Panc1 (cell line): ENCODE results near the gene BUB3.

ENCODE experiments used
- POLR2AphosphoS5 ChIP-seq: IDR thresholded peaks from 2 replicates; pipeline ENCODE4 v1.6.1; 2012; ENCODE audit warnings: mild to moderate bottlenecking, low read depth, low read length, moderate library complexity
- TF ChIP-seq, protein P1 (sequence below): fragments of 450-650 bp; IDR thresholded peaks from 2 replicates; pipeline ENCODE4 v1.5.1; 2017; ENCODE audit warnings: mild to moderate bottlenecking
- TF ChIP-seq, protein P2 (sequence below), 2 experiments: IDR thresholded peaks; 2 replicates each; pipeline ENCODE4 v1.6.1; 2011 to 2012; ENCODE audit warnings: low read depth in 2 of 2, control low read depth in 1 of 2, low read length in 1 of 2, mild to moderate bottlenecking in 1 of 2, moderate library complexity in 1 of 2; ENCODE audit not compliant: insufficient read depth in 1 of 2

DNA sequence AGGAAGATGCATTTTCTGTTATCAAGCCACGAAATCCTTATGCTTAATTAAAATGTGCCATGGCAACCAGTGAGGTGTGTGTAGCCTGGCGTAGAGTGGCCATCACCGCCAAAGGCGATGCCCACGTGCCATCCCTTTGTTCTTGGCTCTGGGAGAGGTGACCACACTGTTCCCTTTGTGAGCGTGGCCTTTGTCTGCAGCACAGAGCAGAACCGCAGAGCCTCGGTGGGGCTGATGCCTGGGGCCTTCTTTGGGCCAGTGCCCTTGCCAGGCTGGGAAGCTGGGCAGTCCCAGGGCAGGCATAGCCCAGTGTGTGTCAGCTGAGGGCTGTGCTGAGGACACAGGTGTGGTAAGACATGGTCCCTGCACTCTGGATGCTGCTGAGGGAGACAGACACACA, 48.3 kb downstream of the BUB3 start:
- TF ChIP-seq, protein P1, sequence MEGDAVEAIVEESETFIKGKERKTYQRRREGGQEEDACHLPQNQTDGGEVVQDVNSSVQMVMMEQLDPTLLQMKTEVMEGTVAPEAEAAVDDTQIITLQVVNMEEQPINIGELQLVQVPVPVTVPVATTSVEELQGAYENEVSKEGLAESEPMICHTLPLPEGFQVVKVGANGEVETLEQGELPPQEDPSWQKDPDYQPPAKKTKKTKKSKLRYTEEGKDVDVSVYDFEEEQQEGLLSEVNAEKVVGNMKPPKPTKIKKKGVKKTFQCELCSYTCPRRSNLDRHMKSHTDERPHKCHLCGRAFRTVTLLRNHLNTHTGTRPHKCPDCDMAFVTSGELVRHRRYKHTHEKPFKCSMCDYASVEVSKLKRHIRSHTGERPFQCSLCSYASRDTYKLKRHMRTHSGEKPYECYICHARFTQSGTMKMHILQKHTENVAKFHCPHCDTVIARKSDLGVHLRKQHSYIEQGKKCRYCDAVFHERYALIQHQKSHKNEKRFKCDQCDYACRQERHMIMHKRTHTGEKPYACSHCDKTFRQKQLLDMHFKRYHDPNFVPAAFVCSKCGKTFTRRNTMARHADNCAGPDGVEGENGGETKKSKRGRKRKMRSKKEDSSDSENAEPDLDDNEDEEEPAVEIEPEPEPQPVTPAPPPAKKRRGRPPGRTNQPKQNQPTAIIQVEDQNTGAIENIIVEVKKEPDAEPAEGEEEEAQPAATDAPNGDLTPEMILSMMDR: no peak
- TF ChIP-seq POLR2AphosphoS5: no peak
- TF ChIP-seq, protein P2, sequence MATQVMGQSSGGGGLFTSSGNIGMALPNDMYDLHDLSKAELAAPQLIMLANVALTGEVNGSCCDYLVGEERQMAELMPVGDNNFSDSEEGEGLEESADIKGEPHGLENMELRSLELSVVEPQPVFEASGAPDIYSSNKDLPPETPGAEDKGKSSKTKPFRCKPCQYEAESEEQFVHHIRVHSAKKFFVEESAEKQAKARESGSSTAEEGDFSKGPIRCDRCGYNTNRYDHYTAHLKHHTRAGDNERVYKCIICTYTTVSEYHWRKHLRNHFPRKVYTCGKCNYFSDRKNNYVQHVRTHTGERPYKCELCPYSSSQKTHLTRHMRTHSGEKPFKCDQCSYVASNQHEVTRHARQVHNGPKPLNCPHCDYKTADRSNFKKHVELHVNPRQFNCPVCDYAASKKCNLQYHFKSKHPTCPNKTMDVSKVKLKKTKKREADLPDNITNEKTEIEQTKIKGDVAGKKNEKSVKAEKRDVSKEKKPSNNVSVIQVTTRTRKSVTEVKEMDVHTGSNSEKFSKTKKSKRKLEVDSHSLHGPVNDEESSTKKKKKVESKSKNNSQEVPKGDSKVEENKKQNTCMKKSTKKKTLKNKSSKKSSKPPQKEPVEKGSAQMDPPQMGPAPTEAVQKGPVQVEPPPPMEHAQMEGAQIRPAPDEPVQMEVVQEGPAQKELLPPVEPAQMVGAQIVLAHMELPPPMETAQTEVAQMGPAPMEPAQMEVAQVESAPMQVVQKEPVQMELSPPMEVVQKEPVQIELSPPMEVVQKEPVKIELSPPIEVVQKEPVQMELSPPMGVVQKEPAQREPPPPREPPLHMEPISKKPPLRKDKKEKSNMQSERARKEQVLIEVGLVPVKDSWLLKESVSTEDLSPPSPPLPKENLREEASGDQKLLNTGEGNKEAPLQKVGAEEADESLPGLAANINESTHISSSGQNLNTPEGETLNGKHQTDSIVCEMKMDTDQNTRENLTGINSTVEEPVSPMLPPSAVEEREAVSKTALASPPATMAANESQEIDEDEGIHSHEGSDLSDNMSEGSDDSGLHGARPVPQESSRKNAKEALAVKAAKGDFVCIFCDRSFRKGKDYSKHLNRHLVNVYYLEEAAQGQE (IDR thresholded peaks at IDR 0.05; ENCODE audit: insufficient read depth in 1 of 2, low read depth in 2 of 2, low read length in 1 of 2): no peak
